T-helper 2 cell (primary cell): ENCODE data around the gene PRRC2A.
A peak's percentile ranks its signal among the peaks of the same experiment; 100 is the strongest.

Experiments used
- DNase-seq, 5 experiments: peaks; one replicate each; pipeline versions ENCODE4 v3.0.0 to v3.0.0-alpha.2; 2012 to 2022

Gene PRRC2A

GRCh38 chr6:31652925-31653724 is 32.6 kb downstream of the PRRC2A start:
- DNase-seq = peak in 4 of 5 experiments; percentile 54 to 89 (median 76)

GRCh38 chr6:31654574-31655348 is 34.2 kb downstream of the PRRC2A start:
- no peak for DNase-seq

GRCh38 chr6:31655349-31656237 is 35.1 kb downstream of the PRRC2A start, which contains the start of gene APOM:
Gene APOM, plus strand, starts transcription at chr6:31655894. Its CDS starts 73 bp downstream, at chr6:31655967.
- DNase-seq = no peak

- peak in 1 of 5 experiments; percentile 65 for DNase-seq
Measured at GRCh38 chr6:31657406-31658157, 37.1 kb downstream of the PRRC2A start.

GRCh38 chr6:31658158-31658688 is 37.7 kb downstream of the PRRC2A start:
- no peak for DNase-seq

GRCh38 chr6:31658983-31659648 is 38.6 kb downstream of the PRRC2A start:
- no peak for DNase-seq

GRCh38 chr6:31659649-31660380 is 39.3 kb downstream of the PRRC2A start:
- peak in 1 of 5 experiments; percentile 61 for DNase-seq

- DNase-seq = peak; percentile 46 to 84 (median 66)
Measured at GRCh38 chr6:31660381-31661261, 40.1 kb downstream of the PRRC2A start, which contains the start of gene C6orf47. Gene C6orf47, minus strand, starts transcription at chr6:31660778. Its CDS starts 831 bp downstream, at chr6:31659947.

- no peak for DNase-seq
Measured at GRCh38 chr6:31661262-31662123, 41.0 kb downstream of the PRRC2A start.

- no peak for DNase-seq
Measured at GRCh38 chr6:31662124-31662723, 41.7 kb downstream of the PRRC2A start.

- DNase-seq = no peak
Measured at GRCh38 chr6:31663126-31663960, 42.8 kb downstream of the PRRC2A start.

GRCh38 chr6:31663961-31664789 is 43.7 kb downstream of the PRRC2A start:
- peak in 1 of 5 experiments; percentile 26 for DNase-seq

GRCh38 chr6:31664790-31665500 is 44.4 kb downstream of the PRRC2A start, which contains the start of gene GPANK1:
Gene GPANK1, minus strand, starts transcription at chr6:31664997. Its CDS starts 519 bp downstream, at chr6:31664478.
- DNase-seq = peak; percentile 73 to 97 (median 86)

- peak; percentile 94 to 99 (median 98) for DNase-seq
Measured at GRCh38 chr6:31665501-31666336, 45.2 kb downstream of the PRRC2A start, which contains the start of gene CSNK2B. Gene CSNK2B, plus strand, starts transcription at chr6:31666080. Its CDS starts 752 bp downstream, at chr6:31666832.
